A549 (cell line): ENCODE results near the gene CDK14. TPM values are rescaled to one million over a fixed set of nuclear protein-coding genes. Genes with fewer than 3 reads are reported as not detected.
"Not testable (repeated sequence)": the region's sequence is repeated elsewhere in the genome, so short reads cannot be mapped to it uniquely, and the experiment has no call there.

Experiments used
- ATAC-seq, 2 experiments: fragments of 200-7000 bp in 1 of 2; fragments of >200 bp in 1 of 2; cut with Nextera tagmentation in 1 of 2; cut with Tn5 transposase in 1 of 2; 3 replicates each; pipeline versions ENCODE4 v1.8.0 to v1.9.1; 2018 to 2020; ENCODE audit warnings: mild to moderate bottlenecking in 1 of 2, moderate library complexity in 1 of 2
- CTCF ChIA-PET: fragments of 300-600 bp; sonication (Branson Sonifier 250); formaldehyde crosslinking; extraction: SDS; loops from one replicate; lab custom pipeline; 2021; ENCODE audit warnings: antibody characterized with exemption, inconsistent platforms; lab: Yijun Ruan, JAX
- POLR2A ChIA-PET: fragments of 350-600 bp; formaldehyde crosslinking; extraction: SDS; loops from one replicate; lab custom pipeline; 2021; ENCODE audit warnings: antibody characterized with exemption, inconsistent platforms; lab: Yijun Ruan, JAX
- DNase-seq, 2 experiments: peaks; one replicate each; pipeline versions ENCODE4 v3.0.0 to v3.0.0-alpha.2; 2011 to 2016; ENCODE audit warnings: low read depth in 1 of 2, low spot score in 1 of 2
- FAIRE-seq: peaks from 2 replicates; lab custom pipeline; 2011; peaks lifted over from hg19 to GRCh38; lab: Jason Lieb, UNC
- H3K27ac ChIP-seq, 2 experiments: fragments of >200 bp; sonication (Bioruptor Twin); formaldehyde crosslinking; 3 replicates each; pipeline ENCODE4 v1.5.1; 2016 to 2017
- H3K4me1 ChIP-seq: fragments of >200 bp; sonication (Bioruptor Twin); formaldehyde crosslinking; 3 replicates; pipeline ENCODE4 v1.6.1; 2016
- H3K4me2 ChIP-seq: fragments of >200 bp; sonication (Bioruptor Twin); formaldehyde crosslinking; 3 replicates; pipeline ENCODE4 v1.6.1; 2016
- H3K4me3 ChIP-seq: fragments of >200 bp; sonication (Bioruptor Twin); formaldehyde crosslinking; 3 replicates; pipeline ENCODE4 v1.5.1; 2016
- H3K9me3 ChIP-seq: fragments of >200 bp; sonication (Bioruptor Twin); formaldehyde crosslinking; 3 replicates; pipeline ENCODE4 v1.6.1; 2016
- BHLHE40 ChIP-seq: IDR thresholded peaks from 2 replicates; pipeline ENCODE4 v1.6.1; 2012; ENCODE audit warnings: low read depth, low read length, inconsistent platforms
- EHF ChIP-seq: fragments of 250-450 bp; sonication (Bioruptor Pico); IDR thresholded peaks from 2 replicates; pipeline ENCODE4 v1.5.0; 2020; ENCODE audit warnings: mild to moderate bottlenecking
- ELK1 ChIP-seq: fragments of 150-350 bp; IDR thresholded peaks from 2 replicates; pipeline ENCODE4 v1.6.1; 2014; ENCODE audit warnings: low read depth, mild to moderate bottlenecking, low read length
- FOSB ChIP-seq: fragments of 250-450 bp; sonication (Bioruptor Pico); IDR thresholded peaks from 2 replicates; pipeline ENCODE4 v1.5.0; 2020; ENCODE audit warnings: mild to moderate bottlenecking, moderate library complexity
- FOSL2 ChIP-seq, 2 experiments: fragments of 450-650 bp in 1 of 2; fragments of >200 bp in 1 of 2; sonication (Bioruptor Twin) in 1 of 2; formaldehyde crosslinking; IDR thresholded peaks; 2 replicates each; pipeline versions ENCODE4 v1.5.0 to v1.6.1; 2016 to 2020; ENCODE audit warnings: mild to moderate bottlenecking in 1 of 2, moderate library complexity in 1 of 2
- GATA3 ChIP-seq: IDR thresholded peaks from 2 replicates; pipeline ENCODE4 v1.6.1; 2012; ENCODE audit warnings: borderline replicate concordance
- HES2 ChIP-seq: fragments of >200 bp; sonication (Bioruptor Twin); formaldehyde crosslinking; IDR thresholded peaks from 2 replicates; pipeline ENCODE4 v1.6.1; 2016
- HEYL ChIP-seq: fragments of 250-450 bp; sonication (Bioruptor Pico); IDR thresholded peaks from 2 replicates; pipeline ENCODE4 v1.8.0; 2021; ENCODE audit warnings: mild to moderate bottlenecking, moderate library complexity
- HOXA7 ChIP-seq: fragments of 250-450 bp; sonication (Bioruptor Pico); IDR thresholded peaks from 2 replicates; pipeline ENCODE4 v1.5.0; 2020; ENCODE audit warnings: mild to moderate bottlenecking, moderate library complexity
- HOXB5 ChIP-seq: fragments of 250-450 bp; sonication (Bioruptor Pico); IDR thresholded peaks from 2 replicates; pipeline ENCODE4 v1.5.0; 2020; ENCODE audit warnings: mild to moderate bottlenecking, moderate library complexity
- JUNB ChIP-seq: fragments of >200 bp; sonication (Bioruptor Twin); formaldehyde crosslinking; IDR thresholded peaks from 2 replicates; pipeline ENCODE4 v1.6.1; 2016
- KDM1A ChIP-seq: fragments of 200-600 bp; sonication (generic); IDR thresholded peaks from 2 replicates; pipeline ENCODE4 v1.6.1; 2016; ENCODE audit warnings: low read depth, mild to moderate bottlenecking
- KDM5A ChIP-seq: fragments of 200-600 bp; sonication (generic); IDR thresholded peaks from 2 replicates; pipeline ENCODE4 v1.6.1; 2016; ENCODE audit warnings: antibody characterized with exemption, mild to moderate bottlenecking
- MAFK ChIP-seq: fragments of 450-650 bp; IDR thresholded peaks from 2 replicates; pipeline ENCODE4 v1.6.1; 2014; ENCODE audit not compliant: partially characterized antibody
- MAZ ChIP-seq: fragments of 150-350 bp; IDR thresholded peaks from 2 replicates; pipeline ENCODE4 v1.6.1; 2014; ENCODE audit warnings: antibody characterized with exemption, low read depth, low read length, borderline replicate concordance
- POLR2A ChIP-seq: IDR thresholded peaks from 2 replicates; pipeline ENCODE4 v1.6.1; 2012; ENCODE audit warnings: mild to moderate bottlenecking, low read length
- POLR2AphosphoS2 ChIP-seq: conservative IDR thresholded peaks from 2 replicates; pipeline ENCODE4 v1.6.1; 2012; ENCODE audit warnings: low read length, improper control_type of control experiment, inconsistent platforms
- RAD21 ChIP-seq, 2 experiments: fragments of >200 bp in 1 of 2; sonication (Bioruptor Twin) in 1 of 2; formaldehyde crosslinking in 1 of 2; IDR thresholded peaks in 1 of 2; conservative IDR thresholded peaks in 1 of 2; 2 replicates in 1 of 2; 3 replicates in 1 of 2; pipeline ENCODE4 v1.6.1; 2012 to 2018; ENCODE audit warnings: inconsistent platforms in 1 of 2
- TFCP2L1 ChIP-seq: fragments of 250-450 bp; sonication (Bioruptor Pico); IDR thresholded peaks from 2 replicates; pipeline ENCODE4 v1.5.0; 2021; ENCODE audit warnings: mild to moderate bottlenecking
- ZC3H11A ChIP-seq: fragments of 450-650 bp; IDR thresholded peaks from 2 replicates; pipeline ENCODE4 v1.6.1; 2014; ENCODE audit warnings: antibody characterized with exemption, mild to moderate bottlenecking
- ZFP36 ChIP-seq: fragments of 450-650 bp; IDR thresholded peaks from 2 replicates; pipeline ENCODE4 v1.6.1; 2014; ENCODE audit warnings: borderline replicate concordance; ENCODE audit not compliant: partially characterized antibody
- ZNF302 ChIP-seq: fragments of 250-450 bp; sonication (Bioruptor Pico); IDR thresholded peaks from 2 replicates; pipeline ENCODE4 v1.9.0; 2021; ENCODE audit warnings: inconsistent platforms, mild to moderate bottlenecking, moderate library complexity
- ZSCAN20 ChIP-seq: fragments of 250-450 bp; sonication (Bioruptor Pico); IDR thresholded peaks from 2 replicates; pipeline ENCODE4 v1.8.0; 2022; ENCODE audit warnings: mild to moderate bottlenecking, moderate library complexity
- WGBS: methylation state at CpG from one replicate; pipeline ENCODE4 v1.1.6; 2017; ENCODE audit errors: missing lambda C conversion rate; 5-methylcytosine and 5-hydroxymethylcytosine counted together
- polyA plus RNA-seq, 4 experiments: library from polyadenylated mRNA; depleted of rRNA in 3 of 4; stranded (reverse); fragments of >200 nt; fragmentation: RNase III in 1 of 4; extraction: RNeasy Plus Mini Kit Qiagen cat#74134 plus additional on column Dnase treatment in 1 of 4; gene quantifications; 2 replicates in 3 of 4; 3 replicates in 1 of 4; pipeline ENCODE4 v1.2.3, GENCODE V29; 2011 to 2017
- TF ChIP-seq, protein P1 (sequence below): fragments of >200 bp; sonication (Bioruptor Twin); formaldehyde crosslinking; IDR thresholded peaks from 3 replicates; pipeline ENCODE4 v1.5.1; 2016

The CDK14 gene
- polyA plus RNA-seq, 2 of the 4 experiments (the other 2 are of a cell fraction), result 0.21 to 0.23 TPM

DNA sequence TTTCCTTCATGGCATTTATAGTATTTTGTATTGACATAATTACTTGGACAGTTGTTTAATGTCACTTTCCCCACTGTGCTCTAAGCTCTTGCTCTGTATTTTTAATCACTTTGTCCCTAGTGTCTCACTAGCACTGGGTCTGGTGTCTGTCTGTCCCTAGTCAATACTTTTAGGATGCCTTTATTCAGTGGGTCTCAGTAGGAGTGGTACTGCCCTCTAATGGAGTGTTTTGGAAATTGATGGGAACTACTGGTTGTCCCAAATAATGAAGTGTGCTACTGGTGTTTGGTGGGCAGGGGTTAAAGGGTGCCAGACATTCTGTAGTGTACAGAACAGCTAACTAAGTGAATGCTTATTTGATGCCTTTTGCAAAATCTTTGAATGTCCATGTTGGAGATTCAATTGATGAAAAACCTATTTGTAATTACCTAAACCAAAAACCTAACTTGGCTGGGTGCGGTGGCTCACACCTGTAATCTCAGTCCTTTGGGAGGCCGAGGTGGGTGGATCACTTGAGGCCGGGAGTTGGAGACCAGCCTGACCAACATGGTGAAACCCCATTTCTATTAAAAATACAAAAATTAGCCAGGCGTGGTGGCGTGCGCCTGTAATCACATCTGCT is 33.3 kb downstream of the CDK14 start:
- no peak for FAIRE-seq
- DNase-seq, result peak; percentile 28 to 43

DNA sequence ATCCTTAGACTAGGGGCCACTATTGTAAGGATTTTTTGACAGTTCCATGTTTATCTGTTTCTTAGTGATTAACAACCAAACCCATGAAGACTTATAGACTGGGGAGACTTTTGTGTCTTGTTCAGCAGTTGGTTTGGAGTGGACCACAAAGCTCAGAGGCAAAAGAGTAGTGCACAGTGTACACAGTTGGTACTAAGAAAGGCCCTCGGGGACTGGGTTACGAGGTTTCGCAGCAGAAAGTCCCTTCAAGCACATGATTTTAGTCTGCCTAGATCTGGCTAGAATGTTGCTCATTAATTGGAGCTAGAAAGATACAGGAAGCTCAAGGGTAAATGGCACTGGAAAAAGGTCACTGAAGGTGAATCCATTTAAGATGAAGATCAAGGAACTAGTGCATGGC is 35.4 kb downstream of the CDK14 start:
- TF ChIP-seq ELK1, result no peak
- TF ChIP-seq KDM1A, result no peak
- no peak for TF ChIP-seq FOSB (CRISPR knock-in tag)
- no peak for TF ChIP-seq MAZ
- TF ChIP-seq HOXA7 (CRISPR knock-in tag), result no peak
- TF ChIP-seq GATA3, result no peak
- ATAC-seq (no peak), FAIRE-seq (no peak), DNase-seq (no peak)
- Histone ChIP-seq H3K9me3 (no peaks in the 10 kb centered on the region), H3K27ac (no peak overlapping the region), H3K4me3 (no peak overlapping the region), H3K4me1 (no peaks in the 10 kb centered on the region), H3K4me2 (no peak overlapping the region)
- ChIA-PET CTCF (no interaction called here), POLR2A (no interaction called here)
- WGBS, result 32% methylated on average over 3 of the region's 3 CpGs

More for the DNA sequence above, 33.3 kb downstream of the CDK14 start:
- Histone ChIP-seq H3K4me1 (no peaks in the 10 kb centered on the region), H3K27ac (no peak overlapping the region), H3K4me2 (no peak overlapping the region), H3K9me3 (no peaks in the 10 kb centered on the region), H3K4me3 (no peak overlapping the region)
- ATAC-seq, result peak; percentile 74 to 87
- WGBS, result 55% methylated on average over 6 of the region's 6 CpGs
- POLR2A ChIA-PET, result no interaction called here
- CTCF ChIA-PET, result interaction anchor here (0.6 to 0.7 kb wide), 4 partner anchors 24 to 93 kb away, joined by 3 read pairs; no protein-coding TSS in a partner anchor
- TF ChIP-seq ZFP36 (no peak), KDM5A (no peak), EHF (CRISPR knock-in tag) (no peak), RAD21 (conservative IDR thresholded peaks at IDR 0.05 in 1 of 2, IDR thresholded peaks at IDR 0.05 in 1 of 2) (peak; percentile 30 to 48; a peak in 2 of 5 replicates), BHLHE40 (no peak), FOSL2 (IDR thresholded peaks at IDR 0.05) (no peak), FOSL2 (CRISPR knock-in tag; IDR thresholded peaks at IDR 0.05) (no peak), HES2 (no peak), POLR2A (no peak), POLR2AphosphoS2 (no peak), MAFK (no peak), JUNB (no peak), HEYL (CRISPR knock-in tag) (no peak), HOXB5 (CRISPR knock-in tag) (no peak), ZC3H11A (no peak), TFCP2L1 (CRISPR knock-in tag) (no peak), ZNF302 (CRISPR knock-in tag) (no peak), ZSCAN20 (CRISPR knock-in tag) (no peak)
- TF ChIP-seq, protein P1, sequence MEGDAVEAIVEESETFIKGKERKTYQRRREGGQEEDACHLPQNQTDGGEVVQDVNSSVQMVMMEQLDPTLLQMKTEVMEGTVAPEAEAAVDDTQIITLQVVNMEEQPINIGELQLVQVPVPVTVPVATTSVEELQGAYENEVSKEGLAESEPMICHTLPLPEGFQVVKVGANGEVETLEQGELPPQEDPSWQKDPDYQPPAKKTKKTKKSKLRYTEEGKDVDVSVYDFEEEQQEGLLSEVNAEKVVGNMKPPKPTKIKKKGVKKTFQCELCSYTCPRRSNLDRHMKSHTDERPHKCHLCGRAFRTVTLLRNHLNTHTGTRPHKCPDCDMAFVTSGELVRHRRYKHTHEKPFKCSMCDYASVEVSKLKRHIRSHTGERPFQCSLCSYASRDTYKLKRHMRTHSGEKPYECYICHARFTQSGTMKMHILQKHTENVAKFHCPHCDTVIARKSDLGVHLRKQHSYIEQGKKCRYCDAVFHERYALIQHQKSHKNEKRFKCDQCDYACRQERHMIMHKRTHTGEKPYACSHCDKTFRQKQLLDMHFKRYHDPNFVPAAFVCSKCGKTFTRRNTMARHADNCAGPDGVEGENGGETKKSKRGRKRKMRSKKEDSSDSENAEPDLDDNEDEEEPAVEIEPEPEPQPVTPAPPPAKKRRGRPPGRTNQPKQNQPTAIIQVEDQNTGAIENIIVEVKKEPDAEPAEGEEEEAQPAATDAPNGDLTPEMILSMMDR, result peak; percentile 43; the same call in 2 of the 3 replicates

DNA sequence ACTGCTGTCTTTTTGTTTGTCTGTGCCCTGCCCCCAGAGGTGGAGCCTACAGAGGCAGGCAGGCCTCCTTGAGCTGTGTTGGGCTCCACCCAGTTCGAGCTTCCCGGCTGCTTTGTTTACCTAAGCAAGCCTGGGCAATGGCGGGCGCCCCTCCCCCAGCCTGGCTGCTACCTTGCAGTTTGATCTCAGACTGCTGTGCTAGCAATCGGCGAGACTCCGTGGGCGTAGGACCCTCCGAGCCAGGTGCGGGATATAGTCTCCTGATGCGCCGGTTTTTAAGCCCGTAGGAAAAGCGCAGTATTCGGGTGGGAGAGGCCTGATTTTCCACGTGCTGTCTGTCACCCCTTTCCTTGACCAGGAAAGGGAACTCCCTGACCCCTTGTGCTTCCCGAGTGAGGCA is 43.6 kb downstream of the CDK14 start:
- H3K4me2 ChIP-seq, ATAC-seq, H3K27ac ChIP-seq, CTCF ChIA-PET, DNase-seq, FAIRE-seq, H3K9me3 ChIP-seq, H3K4me3 ChIP-seq, H3K4me1 ChIP-seq, POLR2A ChIA-PET: not testable (repeated sequence)
- 55% methylated on average over 13 of the region's 17 CpGs for WGBS
